ENCODE results near the gene RALGAPA1. TPM values are rescaled to one million over a fixed set of nuclear protein-coding genes. Genes with fewer than 3 reads are reported as not detected.
A peak's percentile ranks its signal among the peaks of the same experiment; 100 is the strongest.

RALGAPA1 gene
- total and polyA plus RNA-seq, 2 of the 13 experiments (the other 11 are each of a cell fraction or from before 2014, with no cell fraction given), result 65.0 to 89.2 TPM

- TF ChIP-seq ZNF687 (CRISPR knock-in tag; IDR thresholded peaks at IDR 0.05) (no peak), RFX1 (IDR thresholded peaks at IDR 0.05) (no peak), ZNF230 (CRISPR knock-in tag; IDR thresholded peaks at IDR 0.05) (no peak), MED8 (CRISPR knock-in tag; IDR thresholded peaks at IDR 0.05; ENCODE audit: insufficient replicate concordance) (no peak), SP140L (CRISPR knock-in tag; IDR thresholded peaks at IDR 0.05; ENCODE audit: borderline replicate concordance) (0 out of 2 replicates have a peak, but pooled peaks have one; percentile 76), HIVEP1 (CRISPR knock-in tag; IDR thresholded peaks at IDR 0.05) (peak; percentile 45; the same call in 1 of the 2 replicates), CHD4 (IDR thresholded peaks at IDR 0.05; ENCODE audit: borderline replicate concordance, low read length) (0 out of 2 replicates have a peak, but pooled peaks have one; percentile 50), ZFAT (CRISPR knock-in tag; conservative IDR thresholded peaks at IDR 0.05) (no peak), TRIM24 (CRISPR knock-in tag; IDR thresholded peaks at IDR 0.05) (no peak), HMG20B (CRISPR knock-in tag; conservative IDR thresholded peaks at IDR 0.05) (no peak), ARID3A (IDR thresholded peaks at IDR 0.05; ENCODE audit: low read depth, low read length) (peak; percentile 100), ZNF772 (CRISPR knock-in tag; IDR thresholded peaks at IDR 0.05) (no peak), ZNF749 (CRISPR knock-in tag; IDR thresholded peaks at IDR 0.05; ENCODE audit: borderline replicate concordance) (no peak), ZMYM4 (CRISPR knock-in tag; IDR thresholded peaks at IDR 0.05) (peak; percentile 56; the same call in 1 of the 2 replicates), ZNF10 (CRISPR knock-in tag; IDR thresholded peaks at IDR 0.05; ENCODE audit: borderline replicate concordance, low read depth) (no peak), TFAP4 (IDR thresholded peaks at IDR 0.05; ENCODE audit: borderline replicate concordance, low read depth) (no peak), HDAC2 (CRISPR knock-in tag; IDR thresholded peaks at IDR 0.05) (no peak), HMGA1 (CRISPR knock-in tag; conservative IDR thresholded peaks at IDR 0.05) (no peak), ZNF333 (CRISPR knock-in tag; IDR thresholded peaks at IDR 0.05; ENCODE audit: borderline replicate concordance) (no peak), UBTF (CRISPR knock-in tag; IDR thresholded peaks at IDR 0.05) (no peak), FOXP1 (IDR thresholded peaks at IDR 0.05) (no peak), FOXP1 (CRISPR knock-in tag; IDR thresholded peaks at IDR 0.05) (no peak)
Observed at GRCh38 chr14:35818346-35819115, 9.4 kb upstream of the RALGAPA1 start (continued).
